ENCODE measurements around the gene LRRC34. TPM values are rescaled to one million over a fixed set of nuclear protein-coding genes. Genes with fewer than 3 reads are reported as not detected.

Gene LRRC34
- total and polyA plus RNA-seq, 2 of the 8 experiments (the other 6 are each of a cell fraction or from before 2014, with no cell fraction given) = 3.3 to 4.1 TPM

GRCh38 chr3:169755488-169755887, 57.2 kb downstream of the LRRC34 start:
- no peak overlapping the region for H3K23ac ChIP-seq (ENCODE audit: insufficient read length)
- no peak overlapping the region for H2AFZ ChIP-seq (ENCODE audit: low read length)
- no peak overlapping the region for H2BK20ac ChIP-seq (ENCODE audit: low read length)
- no peak overlapping the region for H3K4ac ChIP-seq (replicated peaks; ENCODE audit: insufficient read length, low read depth, low read length)
- no peaks in the 10 kb centered on the region for H3K36me3 ChIP-seq (ENCODE audit: control insufficient read depth in 2 of 4, insufficient read depth in 4 of 4, low read length in 3 of 4)
- H3K56ac ChIP-seq (replicated peaks; ENCODE audit: insufficient read length, low read depth, low read length) = no peak overlapping the region
- no peak overlapping the region for H4K91ac ChIP-seq (replicated peaks; ENCODE audit: insufficient read length, low read length)
- no peak overlapping the region for H3K4me2 ChIP-seq (ENCODE audit: insufficient read depth in 1 of 2, low read depth in 2 of 2, low read length in 2 of 2)
- no peaks in the 10 kb centered on the region for H3K9me3 ChIP-seq (ENCODE audit: insufficient read depth in 2 of 2, low read depth in 1 of 2, low read length in 1 of 2)
- no peak overlapping the region for H3K14ac ChIP-seq (ENCODE audit: insufficient read length)
- no peak overlapping the region for H2BK120ac ChIP-seq (replicated peaks; ENCODE audit: low read depth, low read length)
- H2BK15ac ChIP-seq (ENCODE audit: low read length) = no peak overlapping the region
- H3K4me1 ChIP-seq (replicated peaks in 1 of 4; ENCODE audit: control insufficient read depth in 3 of 4, insufficient read depth in 4 of 4, low read length in 3 of 4) = no peaks in the 10 kb centered on the region
- peaks cover 0 to 1% (median 0%) of the 10 kb centered on the region in 4 experiments; a peak in 1 of 7 replicates for H3K27me3 ChIP-seq (replicated peaks in 1 of 4; ENCODE audit: control insufficient read depth in 3 of 4, extremely low read depth in 1 of 4, insufficient read depth in 3 of 4, low read length in 3 of 4)
- FAIRE-seq = no peak
- H3K23me2 ChIP-seq (ENCODE audit: low read depth, low read length) = no peaks in the 10 kb centered on the region
- no peak overlapping the region for H2AK5ac ChIP-seq (ENCODE audit: low read depth, low read length)
- ChIA-PET POLR2A (ENCODE audit: partially characterized antibody) (no interaction called here), CTCF (ENCODE audit: partially characterized antibody) (no interaction called here)
- no peak overlapping the region for H3K27ac ChIP-seq (ENCODE audit: low read depth, low read length)
- no peak overlapping the region for H4K8ac ChIP-seq (ENCODE audit: extremely low read depth, insufficient read depth, low read length)
- no peak overlapping the region for H3K9ac ChIP-seq (replicated peaks in 1 of 4; ENCODE audit: extremely low read depth in 1 of 4, low read depth in 3 of 4, low read length in 3 of 4)
- no peak overlapping the region for H2BK5ac ChIP-seq (ENCODE audit: low read depth, low read length)
- H4K20me1 ChIP-seq (replicated peaks in 1 of 2; ENCODE audit: control insufficient read depth in 1 of 2, insufficient read depth in 2 of 2, low read length in 2 of 2) = no peaks in the 10 kb centered on the region
- H3K4me3 ChIP-seq (ENCODE audit: extremely low read depth in 1 of 4, insufficient read depth in 2 of 4, low read depth in 3 of 4, low read length in 4 of 4) = no peak overlapping the region
- H3K79me2 ChIP-seq (ENCODE audit: control insufficient read depth in 1 of 2, insufficient read depth in 2 of 2, low read length in 2 of 2) = no peaks in the 10 kb centered on the region
- no peaks in the 10 kb centered on the region for H3K79me1 ChIP-seq (ENCODE audit: low read depth, low read length)
- H2BK12ac ChIP-seq (ENCODE audit: low read depth, low read length) = no peak overlapping the region
- 85% methylated on average over 2 of the region's 2 CpGs; no CpG with 5 or more reads in 1 of the 2 experiments for WGBS, 2 experiments (ENCODE audit: extremely low coverage in 1 of 2, insufficient coverage in 1 of 2, insufficient read length in 1 of 2, insufficient replicate concordance in 2 of 2, low coverage in 1 of 2, low lambda C conversion rate in 2 of 2, missing lambda C conversion rate in 1 of 2)
- DNase-seq (ENCODE audit: low read depth in 1 of 2, low spot score in 2 of 2) = no peak
- H4K5ac ChIP-seq (ENCODE audit: insufficient read length, low read depth, low read length) = no peak overlapping the region
- H3K18ac ChIP-seq (ENCODE audit: extremely low read depth, low read length) = no peak overlapping the region
- TF ChIP-seq KDM1A (IDR thresholded peaks at IDR 0.05; ENCODE audit: borderline replicate concordance, low read length) (no peak), CHD1 (IDR thresholded peaks at IDR 0.05; ENCODE audit: low read depth, low read length) (no peak), POU5F1 (IDR thresholded peaks at IDR 0.05; ENCODE audit: low read depth, low read length) (no peak), KDM5A (IDR thresholded peaks at IDR 0.05; ENCODE audit: low read length) (no peak), MAFK (IDR thresholded peaks at IDR 0.05; ENCODE audit: low read depth, low read length) (no peak), RXRA (IDR thresholded peaks at IDR 0.05; ENCODE audit: insufficient read depth, low read depth, low read length) (no peak), EP300 (IDR thresholded peaks at IDR 0.05; ENCODE audit: borderline replicate concordance in 1 of 2, low read depth in 2 of 2, low read length in 2 of 2) (no peak), SAP30 (IDR thresholded peaks at IDR 0.05; ENCODE audit: insufficient read depth, insufficient replicate concordance, low read length) (no peak), HDAC6 (IDR thresholded peaks at IDR 0.05; ENCODE audit: low read depth, low read length) (no peak), USF2 (IDR thresholded peaks at IDR 0.05; ENCODE audit: low read length) (no peak), JUN (IDR thresholded peaks at IDR 0.05; ENCODE audit: low read depth, low read length) (no peak), CHD2 (IDR thresholded peaks at IDR 0.05; ENCODE audit: low read length) (no peak), TBP (IDR thresholded peaks at IDR 0.05; ENCODE audit: low read depth, low read length) (no peak), POLR2A (IDR thresholded peaks at IDR 0.05; ENCODE audit: control extremely low read depth in 1 of 2, low read depth in 2 of 2, low read length in 2 of 2) (no peak), SP2 (IDR thresholded peaks at IDR 0.05; ENCODE audit: low read length) (no peak)

All from H1 (cell line).